ENCODE measurements around the gene PLPPR2. TPM values are rescaled to one million over a fixed set of nuclear protein-coding genes. Genes with fewer than 3 reads are reported as not detected.
"Not testable (repeated sequence)": the region's sequence is repeated elsewhere in the genome, so short reads cannot be mapped to it uniquely, and the experiment has no call there.

PLPPR2 gene
- total and polyA plus RNA-seq, 10 donors: 4.2 to 41.0 (median 22.7) TPM

DNA sequence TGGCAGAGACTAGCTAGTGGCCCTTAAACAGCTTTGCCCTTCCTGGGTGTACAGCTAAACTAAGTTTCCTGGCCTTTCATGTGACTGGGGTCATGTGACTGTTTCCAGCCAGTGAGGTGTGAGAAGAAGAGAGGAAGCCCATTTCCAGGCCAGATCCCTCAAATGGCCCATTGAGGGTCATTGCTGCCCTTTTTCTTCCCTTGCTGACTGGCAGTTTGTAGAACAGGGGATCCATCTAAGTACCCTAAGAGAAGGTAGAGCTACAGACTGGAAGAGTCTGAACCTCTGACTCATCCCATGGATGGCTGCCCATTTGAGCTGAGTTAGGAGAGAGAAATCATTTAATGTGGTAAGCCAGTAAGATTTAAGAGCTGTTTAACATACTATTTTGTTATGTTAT is 22.0 kb downstream of the PLPPR2 start:
- intact Hi-C loops (cut with DNase I; ENCODE audit: low total_unique reads): no loop called here
- Histone ChIP-seq H3K4me3 (peak overlapping the region in 1 of 8 donors; percentile 7), H3K4me1 (peaks cover 38 to 86% (median 67%) of the 10 kb centered on the region in 6 donors), H3K9me3 (no peaks in the 10 kb centered on the region), H3K27me3 (replicated peaks in 1 of 7) (peaks cover 0 to 5% (median 0%) of the 10 kb centered on the region in 7 donors), H3K36me3 (peaks cover 0 to 16% (median 2%) of the 10 kb centered on the region in 6 donors), H3K27ac (peak overlapping the region; percentile 27 to 97 (median 96))
- DNase-seq: no peak
- TF ChIP-seq, protein P1, sequence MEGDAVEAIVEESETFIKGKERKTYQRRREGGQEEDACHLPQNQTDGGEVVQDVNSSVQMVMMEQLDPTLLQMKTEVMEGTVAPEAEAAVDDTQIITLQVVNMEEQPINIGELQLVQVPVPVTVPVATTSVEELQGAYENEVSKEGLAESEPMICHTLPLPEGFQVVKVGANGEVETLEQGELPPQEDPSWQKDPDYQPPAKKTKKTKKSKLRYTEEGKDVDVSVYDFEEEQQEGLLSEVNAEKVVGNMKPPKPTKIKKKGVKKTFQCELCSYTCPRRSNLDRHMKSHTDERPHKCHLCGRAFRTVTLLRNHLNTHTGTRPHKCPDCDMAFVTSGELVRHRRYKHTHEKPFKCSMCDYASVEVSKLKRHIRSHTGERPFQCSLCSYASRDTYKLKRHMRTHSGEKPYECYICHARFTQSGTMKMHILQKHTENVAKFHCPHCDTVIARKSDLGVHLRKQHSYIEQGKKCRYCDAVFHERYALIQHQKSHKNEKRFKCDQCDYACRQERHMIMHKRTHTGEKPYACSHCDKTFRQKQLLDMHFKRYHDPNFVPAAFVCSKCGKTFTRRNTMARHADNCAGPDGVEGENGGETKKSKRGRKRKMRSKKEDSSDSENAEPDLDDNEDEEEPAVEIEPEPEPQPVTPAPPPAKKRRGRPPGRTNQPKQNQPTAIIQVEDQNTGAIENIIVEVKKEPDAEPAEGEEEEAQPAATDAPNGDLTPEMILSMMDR (IDR thresholded peaks at IDR 0.05 in 8 of 11, conservative IDR thresholded peaks at IDR 0.05 in 3 of 11): no peak
- TF ChIP-seq POLR2AphosphoS5 (IDR thresholded peaks at IDR 0.05) (no peak), POLR2A (IDR thresholded peaks at IDR 0.05) (no peak)

GRCh38 chr19:11377756-11378155 is 22.5 kb downstream of the PLPPR2 start:
- H3K36me3 ChIP-seq: peaks cover 0 to 16% (median 2%) of the 10 kb centered on the region in 6 donors
- 89 to 95% (median 93%) methylated on average over 3 of the region's 3 CpGs for WGBS, 5 donors
- no peaks in the 10 kb centered on the region for H3K9me3 ChIP-seq
- peaks cover 38 to 91% (median 72%) of the 10 kb centered on the region in 6 donors for H3K4me1 ChIP-seq
- no peak overlapping the region for H3K4me3 ChIP-seq
- no peak for DNase-seq
- H3K27me3 ChIP-seq (replicated peaks in 1 of 7): peaks cover 0 to 10% (median 0%) of the 10 kb centered on the region in 7 donors
- H3K27ac ChIP-seq: peak overlapping the region in 5 of 8 donors; percentile 54 to 97 (median 96)
- TF ChIP-seq, protein P1 (IDR thresholded peaks at IDR 0.05 in 8 of 11, conservative IDR thresholded peaks at IDR 0.05 in 3 of 11): no peak
- TF ChIP-seq POLR2A (IDR thresholded peaks at IDR 0.05): no peak
- TF ChIP-seq POLR2AphosphoS5 (IDR thresholded peaks at IDR 0.05): no peak
- intact Hi-C loops (cut with DNase I; ENCODE audit: low total_unique reads): no loop called here

DNA sequence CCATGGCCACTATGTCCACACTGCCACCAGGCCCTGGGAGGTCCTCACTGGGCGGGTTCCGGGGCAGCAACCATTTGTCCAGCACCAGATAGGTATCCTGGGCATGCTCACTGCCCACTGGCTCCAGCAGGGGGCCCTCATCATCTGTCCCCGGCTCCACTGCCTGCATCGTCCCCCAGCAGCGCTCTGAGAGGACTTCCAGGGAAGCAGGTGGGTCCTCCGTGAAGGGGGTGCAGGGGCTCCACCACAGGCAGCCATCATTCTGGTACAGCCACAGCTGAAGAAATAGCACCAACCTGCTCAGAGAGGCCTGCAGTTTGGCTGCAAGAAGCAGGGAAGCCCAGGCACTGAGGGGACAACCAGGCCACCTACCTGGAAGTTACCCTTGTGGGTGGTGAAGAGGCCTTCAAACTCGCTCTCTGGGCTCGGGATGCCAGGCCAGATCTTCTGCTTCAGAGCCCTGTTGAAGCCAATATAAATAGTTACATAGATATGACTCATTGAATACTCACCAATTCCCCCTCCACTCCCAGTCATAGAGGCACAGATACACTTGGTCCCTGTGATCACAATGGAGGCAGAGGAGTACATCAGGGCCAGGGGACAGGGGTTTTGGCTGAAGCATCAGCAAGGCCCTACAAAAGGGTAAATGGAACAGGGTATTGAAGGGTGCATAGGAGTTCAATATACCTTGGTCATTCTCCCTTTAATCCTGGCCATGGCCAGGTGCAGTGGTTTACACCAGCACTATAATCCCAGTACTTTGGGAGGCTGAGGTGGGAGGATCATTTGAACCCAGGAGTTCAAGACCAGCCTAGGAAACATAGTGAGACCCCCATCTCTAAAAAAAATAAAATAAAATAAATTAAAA is 23.3 kb downstream of the PLPPR2 start:
- peak; percentile 9 to 61 (median 51) for TF ChIP-seq POLR2AphosphoS5 (IDR thresholded peaks at IDR 0.05)
- TF ChIP-seq POLR2A (IDR thresholded peaks at IDR 0.05): no peak
- TF ChIP-seq, protein P1 (IDR thresholded peaks at IDR 0.05 in 8 of 11, conservative IDR thresholded peaks at IDR 0.05 in 3 of 11): peak; percentile 21 to 71 (median 58)
- intact Hi-C loops (cut with DNase I; ENCODE audit: low total_unique reads): no loop called here

GRCh38 chr19:11379269-11379845 is 24.1 kb downstream of the PLPPR2 start:
- intact Hi-C loops (cut with DNase I; ENCODE audit: low total_unique reads): not testable (repeated sequence)
- 90 to 93% (median 91%) methylated on average over 14 of the region's 14 CpGs for WGBS, 5 donors
- peak overlapping the region in 2 of 8 donors; percentile 97 for H3K27ac ChIP-seq

More for the DNA sequence above, 23.3 kb downstream of the PLPPR2 start:
- no peaks in the 10 kb centered on the region for H3K9me3 ChIP-seq
- peaks cover 0 to 18% (median 0%) of the 10 kb centered on the region in 7 donors for H3K27me3 ChIP-seq (replicated peaks in 1 of 7)
- no peak overlapping the region for H3K4me3 ChIP-seq
- DNase-seq: peak; percentile 86
- H3K27ac ChIP-seq: peak overlapping the region in 4 of 8 donors; percentile 13 to 97 (median 74)
- peaks cover 44 to 93% (median 80%) of the 10 kb centered on the region in 6 donors for H3K4me1 ChIP-seq
- 52 to 70% (median 56%) methylated on average over 8 of the region's 8 CpGs; no CpG with 5 or more reads in 1 of the 5 donors for WGBS, 5 donors
- H3K36me3 ChIP-seq: peaks cover 0 to 16% (median 2%) of the 10 kb centered on the region in 6 donors

More at GRCh38 chr19:11379269-11379845, 24.1 kb downstream of the PLPPR2 start:
- not testable (repeated sequence) for H3K4me3 ChIP-seq, H3K9me3 ChIP-seq, DNase-seq
- Histone ChIP-seq H3K36me3 (peaks cover 0 to 16% (median 2%) of the 10 kb centered on the region in 6 donors), H3K27me3 (replicated peaks in 1 of 7) (peaks cover 0 to 26% (median 0%) of the 10 kb centered on the region in 7 donors), H3K4me1 (peaks cover 39 to 93% (median 80%) of the 10 kb centered on the region in 6 donors)
